HG03159 (cell line): ENCODE results near the gene ILKAP.

ENCODE experiments used
- ATAC-seq: cut with Tn5 transposase; IDR thresholded peaks from one replicate; pipeline ENCODE4 v1.9.1; 2021; ENCODE audit warnings: mild to moderate bottlenecking, moderate library complexity; ENCODE audit not compliant: unreplicated experiment

The ILKAP gene

GRCh38 chr2:238237431-238238135, 34.1 kb upstream of the ILKAP start:
- ATAC-seq: no peak

DNA sequence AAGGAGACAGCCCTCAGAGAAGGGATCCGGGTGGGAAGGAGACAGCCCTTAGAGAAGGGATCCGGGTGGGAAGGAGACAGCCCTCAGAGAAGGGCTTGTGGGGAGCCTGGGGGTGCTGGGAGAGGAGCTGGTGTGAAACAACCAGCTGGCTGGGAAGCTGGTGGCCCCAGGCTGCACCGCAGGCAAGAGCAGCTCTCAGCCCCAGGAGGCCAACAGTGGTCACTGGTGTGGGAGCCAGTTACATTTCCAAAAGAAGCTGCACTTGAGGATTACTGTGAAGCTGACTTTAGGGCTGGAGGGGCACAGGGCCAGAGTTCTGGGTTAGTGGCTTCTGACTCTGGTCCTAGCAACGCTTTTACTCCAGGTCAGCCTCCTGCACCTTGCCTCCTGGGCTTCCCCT, 33.1 kb upstream of the ILKAP start:
- no peak for ATAC-seq

- ATAC-seq: no peak
Measured at GRCh38 chr2:238235856-238236255, 32.4 kb upstream of the ILKAP start.

DNA sequence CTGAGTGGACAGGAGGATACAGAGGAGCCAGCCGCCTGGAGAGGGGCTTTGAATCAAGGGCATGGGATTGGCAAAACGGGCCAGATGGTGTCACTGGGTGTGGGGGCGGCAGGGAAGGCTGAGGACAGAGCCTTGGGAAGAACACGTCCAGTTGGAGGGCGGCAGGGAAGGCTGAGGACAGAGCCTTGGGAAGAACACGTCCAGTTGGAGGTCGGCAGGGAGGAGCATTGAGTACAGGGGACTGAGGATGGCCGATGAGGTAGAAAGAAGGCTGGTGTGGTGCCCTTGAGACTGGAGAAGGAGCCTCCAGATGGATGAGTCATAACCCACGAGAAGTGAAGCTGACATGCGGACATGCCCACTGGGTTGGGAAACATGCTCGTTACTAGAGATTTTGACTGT, 31.8 kb upstream of the ILKAP start:
- ATAC-seq: no peak

DNA sequence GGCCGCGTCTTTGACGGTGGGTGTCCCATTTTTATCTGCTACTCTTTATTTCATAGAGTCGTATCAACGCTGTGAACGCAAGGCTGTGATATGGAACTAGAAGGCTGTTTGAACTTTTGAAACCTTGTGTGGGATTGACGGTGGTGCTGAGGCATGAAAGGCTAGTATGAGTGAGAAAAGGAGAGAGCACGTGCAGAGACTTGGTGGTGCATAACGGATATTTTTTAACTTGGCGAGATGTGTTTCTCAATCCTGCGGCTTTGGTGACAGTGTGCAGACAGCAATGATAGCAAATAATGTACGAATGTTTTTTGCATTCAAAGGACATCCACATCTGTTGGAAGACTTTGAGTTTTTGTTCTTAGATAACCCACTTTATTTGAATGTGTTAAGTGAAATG, 30.1 kb upstream of the ILKAP start:
- ATAC-seq: no peak

- no peak for ATAC-seq
Measured at GRCh38 chr2:238231809-238232208, 28.3 kb upstream of the ILKAP start.

DNA sequence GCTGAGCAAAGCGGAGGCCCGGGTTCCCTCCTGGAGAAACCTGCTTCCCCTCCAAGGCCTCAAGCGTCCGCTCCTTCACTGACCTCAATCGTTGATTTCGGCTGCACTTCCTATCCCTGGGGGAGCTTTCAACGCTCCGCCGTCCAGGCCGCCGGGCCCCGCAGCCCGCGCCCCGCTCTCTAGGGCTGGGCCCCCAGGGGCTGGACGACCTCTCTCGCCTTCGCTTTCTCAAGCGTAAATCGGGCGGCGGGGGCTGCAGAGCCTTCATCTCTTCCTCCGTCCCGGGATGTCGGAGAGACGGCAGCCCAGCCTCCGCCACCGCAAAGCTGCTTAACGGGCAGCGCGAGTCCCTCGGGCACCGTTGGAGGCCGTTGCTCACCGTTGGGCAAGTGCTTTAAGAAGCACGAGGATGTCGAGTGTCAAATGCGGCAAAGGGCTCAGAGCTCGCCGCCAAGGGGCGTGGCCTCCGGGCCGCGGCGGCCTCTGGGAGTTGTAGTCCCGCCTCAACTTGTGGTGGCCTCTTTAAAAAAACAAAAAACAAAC, 27.8 kb upstream of the ILKAP start:
- peak; percentile 75 for ATAC-seq

DNA sequence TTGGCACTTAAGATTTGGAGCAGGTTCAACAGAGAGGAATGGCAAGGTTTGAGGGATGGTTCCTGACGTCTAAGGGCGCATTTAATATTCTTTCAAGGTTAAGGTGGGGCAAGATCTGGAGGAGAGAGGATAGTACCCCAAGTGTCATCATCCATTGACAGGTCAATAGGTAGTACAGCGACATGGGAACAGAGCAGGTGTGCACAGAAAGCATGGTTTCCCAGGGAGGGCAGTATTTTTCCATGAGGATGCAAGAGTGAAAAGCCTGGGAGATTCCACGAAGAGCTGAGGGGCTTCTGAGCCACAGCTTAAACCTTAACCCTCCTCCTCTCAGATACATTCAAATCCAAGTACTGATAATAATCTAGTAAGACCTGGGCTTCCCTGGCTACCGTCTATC, 27.2 kb upstream of the ILKAP start:
- ATAC-seq: no peak

GRCh38 chr2:238228700-238229099, 25.2 kb upstream of the ILKAP start:
- no peak for ATAC-seq

DNA sequence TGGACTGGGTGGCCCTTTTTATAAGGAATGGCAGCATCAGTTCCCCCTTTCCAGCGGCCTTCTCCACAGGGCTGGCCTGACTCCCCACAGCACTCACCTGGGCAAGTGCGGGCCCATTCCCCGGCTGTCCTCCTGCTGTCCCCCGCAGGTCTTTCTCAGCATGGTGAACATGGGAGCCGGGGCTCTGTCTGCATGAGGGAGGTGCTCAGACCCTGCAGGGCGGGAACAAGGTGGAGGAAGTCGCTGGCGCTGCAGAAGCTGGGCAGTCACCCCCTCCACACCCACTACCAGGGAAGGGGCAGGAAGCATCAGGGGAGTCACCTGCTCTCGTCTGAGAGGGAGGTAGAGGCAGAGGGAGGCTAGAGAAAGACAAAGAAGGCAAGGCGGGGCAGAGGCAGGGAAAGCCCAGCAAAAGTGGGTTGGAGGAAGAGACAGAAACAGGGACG, 24.1 kb upstream of the ILKAP start:
- no peak for ATAC-seq

DNA sequence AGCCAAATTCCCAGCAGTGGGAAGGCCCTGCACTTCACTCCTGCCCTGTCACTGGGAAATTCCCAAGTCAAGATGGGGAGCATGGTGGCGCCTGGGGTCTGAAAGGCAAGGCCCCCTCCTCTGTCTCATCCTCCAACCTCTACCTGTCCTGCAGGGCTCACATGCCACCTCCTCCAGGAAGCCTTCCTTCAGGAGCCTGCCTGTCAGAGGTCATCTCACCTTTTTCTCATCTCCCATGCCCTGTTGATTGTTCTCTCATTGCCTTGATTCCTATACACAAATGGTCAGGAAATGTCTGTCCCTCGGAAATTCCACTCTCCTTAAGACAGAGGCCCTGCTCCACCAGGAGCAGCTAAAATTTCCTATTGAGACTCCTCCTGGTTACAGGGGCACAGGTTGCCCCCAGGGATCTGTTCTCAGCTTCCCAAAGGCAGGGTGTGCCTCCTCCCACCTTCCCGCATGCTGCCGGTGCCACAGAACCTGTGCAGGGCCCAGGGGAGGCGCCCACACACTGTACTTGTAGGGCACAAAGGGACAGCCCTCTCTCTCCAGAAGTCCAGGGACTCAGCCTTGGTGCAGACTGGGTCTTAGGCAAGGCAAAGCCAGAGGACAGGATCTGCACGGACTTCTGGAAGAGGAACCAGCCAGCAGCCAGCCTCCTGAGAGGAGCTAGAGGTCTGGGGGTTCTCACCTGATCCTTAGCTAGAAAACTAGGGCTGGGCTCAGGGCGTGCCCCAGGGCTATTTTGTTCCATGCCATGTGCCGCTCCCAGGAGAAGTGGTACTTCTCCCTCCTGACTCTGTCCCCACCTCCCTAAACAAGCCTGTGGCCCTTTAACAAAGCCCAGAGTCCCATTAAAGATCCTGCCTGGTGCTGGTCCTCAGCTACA, 23.4 kb upstream of the ILKAP start:
- no peak for ATAC-seq

DNA sequence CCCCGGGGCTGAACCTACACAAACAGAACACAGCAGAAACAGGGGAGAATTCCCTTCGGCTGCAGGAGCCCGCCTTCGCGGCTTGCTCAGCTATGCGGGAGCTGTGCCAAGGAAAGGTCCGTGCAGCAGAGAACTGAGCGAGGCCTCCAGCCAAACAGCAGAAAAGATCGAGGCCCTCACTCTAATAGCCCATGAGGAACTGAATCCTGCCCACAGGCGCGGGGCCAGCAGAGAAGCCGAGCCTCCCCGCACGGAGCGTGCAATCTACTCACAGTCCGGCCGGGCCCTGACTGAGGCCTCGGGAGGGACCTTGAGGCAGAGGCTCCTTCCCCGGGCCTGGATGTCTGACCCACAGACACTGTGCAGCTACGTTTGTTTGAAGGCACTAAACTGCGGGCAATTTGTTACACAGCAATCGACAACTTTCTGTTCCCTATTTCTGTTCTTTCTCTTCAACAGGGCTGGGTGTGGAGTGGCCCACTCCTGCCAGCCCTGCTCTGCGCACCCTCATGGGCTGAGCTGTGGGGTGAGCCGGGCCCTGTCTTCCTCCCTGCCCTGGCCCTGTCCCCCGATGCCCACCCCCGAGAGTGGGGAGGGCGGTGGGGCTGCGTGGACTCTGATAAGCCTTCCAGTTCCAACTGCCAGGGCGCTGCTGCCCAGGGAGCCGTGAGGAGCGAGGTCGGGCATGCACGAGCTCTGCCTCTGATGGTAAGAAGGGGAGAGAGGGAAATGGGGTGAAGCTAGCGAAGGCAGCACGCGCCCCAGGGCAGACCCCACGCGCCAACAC, 22.6 kb upstream of the ILKAP start:
- no peak for ATAC-seq

DNA sequence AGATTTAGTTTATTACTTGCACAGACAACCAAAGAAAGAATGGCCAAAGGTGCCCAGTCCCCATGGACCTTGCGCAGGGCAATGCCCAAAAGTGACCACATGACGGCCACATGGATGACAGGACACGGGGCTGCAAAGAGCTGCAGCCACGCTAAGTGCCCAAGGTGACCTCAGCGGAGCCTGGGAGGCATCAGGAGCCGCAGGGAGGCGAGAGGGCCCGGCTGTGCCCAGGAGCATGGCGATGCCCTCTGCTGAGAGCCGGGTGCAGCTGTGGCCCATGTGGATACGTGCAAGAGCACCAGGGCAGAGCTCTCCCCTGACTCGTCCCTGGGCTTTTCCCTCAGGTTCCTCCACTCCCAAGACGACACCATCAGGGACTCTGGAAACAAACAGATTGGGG, 21.6 kb upstream of the ILKAP start:
- no peak for ATAC-seq

GRCh38 chr2:238224356-238225035, 21.0 kb upstream of the ILKAP start:
- no peak for ATAC-seq

- ATAC-seq: no peak
Measured at GRCh38 chr2:238220892-238221521, 17.5 kb upstream of the ILKAP start.

DNA sequence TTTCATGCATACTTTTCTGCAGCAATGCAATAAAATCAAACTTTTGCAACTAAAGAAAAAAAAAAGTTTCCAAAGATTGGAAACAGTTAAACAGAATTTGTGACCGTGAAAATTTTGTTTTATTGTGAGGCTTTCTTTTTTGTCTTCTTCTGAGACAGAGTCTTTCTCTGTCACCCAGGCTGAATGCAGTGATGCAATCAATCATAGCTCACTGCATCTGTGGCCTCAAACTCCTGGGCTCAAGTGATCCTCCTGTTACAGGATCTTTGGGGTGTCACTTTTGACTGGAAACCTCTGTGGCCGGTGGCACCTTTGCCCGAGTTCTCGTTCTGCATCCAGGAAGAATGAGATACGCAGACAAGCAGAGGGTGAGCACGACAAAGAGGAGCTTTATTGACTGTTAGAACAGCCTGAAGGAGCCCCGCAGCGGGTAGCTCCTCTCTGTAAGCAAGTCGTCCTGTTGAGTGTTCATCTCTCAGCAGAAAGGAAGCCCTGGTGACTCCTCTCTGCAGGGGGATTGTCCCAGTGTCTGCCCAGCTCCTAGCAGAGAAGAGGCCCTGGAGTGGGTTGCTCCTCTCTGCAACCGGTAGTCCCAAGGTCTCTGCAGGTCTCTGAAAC, 16.9 kb upstream of the ILKAP start:
- ATAC-seq: no peak

DNA sequence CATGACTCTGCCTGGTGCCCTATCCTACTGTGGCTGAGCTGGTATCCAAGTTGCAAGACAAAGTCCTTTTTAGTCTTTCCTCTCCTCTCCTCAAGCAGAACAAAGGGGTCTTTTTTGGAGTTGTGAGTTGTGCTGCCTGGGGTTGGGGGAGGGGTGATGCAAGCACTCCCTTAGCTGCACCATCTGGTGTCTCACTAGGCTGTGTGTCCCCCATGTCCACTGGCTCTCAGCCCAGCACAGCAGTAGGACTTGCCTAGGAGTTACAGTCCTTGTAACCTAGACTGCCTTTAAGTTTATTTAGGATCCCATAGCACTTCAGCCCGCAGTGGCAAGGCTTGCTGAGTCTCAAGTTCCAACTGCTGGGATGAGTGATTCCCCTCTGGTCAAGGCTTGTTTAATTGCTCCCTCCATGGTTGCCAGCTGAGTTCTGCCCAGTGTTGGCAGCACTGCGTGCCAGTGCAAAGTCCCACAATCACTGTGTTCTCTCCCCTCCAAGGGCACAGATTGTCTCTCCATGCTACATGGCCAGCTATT, 13.2 kb upstream of the ILKAP start:
- no peak for ATAC-seq

DNA sequence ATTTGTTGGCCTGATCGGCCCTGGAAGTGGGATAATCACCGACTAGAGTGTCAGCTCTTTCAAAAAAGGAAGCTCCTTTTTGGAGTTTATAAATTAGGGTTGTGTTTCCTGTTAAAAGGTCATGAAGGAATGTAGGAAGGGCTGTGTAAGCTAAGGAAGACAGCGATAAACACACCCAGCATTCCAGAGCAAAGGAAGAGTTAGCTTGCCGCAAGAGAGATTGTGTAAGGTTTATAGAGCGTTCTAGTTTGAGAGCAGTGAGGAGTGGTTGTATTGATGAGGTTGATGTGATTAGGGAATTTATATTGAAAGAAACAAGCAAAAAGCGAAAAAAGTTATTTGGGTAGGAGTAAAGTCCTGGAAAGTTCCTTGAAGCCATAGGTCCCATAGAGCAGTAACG, 3.5 kb upstream of the ILKAP start:
- no peak for ATAC-seq

DNA sequence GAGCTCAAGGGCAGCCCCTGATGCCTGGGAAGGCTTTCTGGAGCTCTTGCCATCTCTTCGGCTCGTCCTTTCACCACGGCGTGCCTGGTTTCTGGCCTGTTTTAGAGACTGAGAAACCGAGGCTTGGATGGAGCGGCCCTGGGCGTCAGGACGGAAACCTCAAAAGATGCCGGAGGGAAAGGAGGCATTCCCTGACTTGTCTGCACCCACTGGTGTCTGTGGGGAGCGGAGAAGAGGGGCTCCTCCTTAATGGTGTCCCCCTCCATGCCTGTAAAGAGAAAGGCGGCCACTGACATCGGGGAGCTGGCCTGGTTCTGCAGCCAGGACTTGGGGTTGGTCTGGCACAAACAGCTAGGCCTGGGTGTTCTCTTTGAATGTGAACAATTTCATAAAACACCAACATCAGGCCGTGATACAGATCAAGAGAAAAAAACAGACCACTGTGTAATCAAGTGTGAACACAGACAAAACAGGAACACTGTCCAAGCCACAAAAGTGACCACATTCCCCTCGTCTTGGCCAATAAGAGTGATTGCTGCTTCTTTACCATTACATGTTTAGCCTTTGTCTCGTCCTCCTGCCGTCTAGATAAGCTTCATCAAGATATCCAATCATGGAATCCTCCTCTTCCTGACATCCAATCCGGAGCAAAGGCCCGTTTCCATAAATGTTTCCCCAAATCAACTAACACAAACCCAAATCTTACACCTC, 633 bp upstream of the ILKAP start:
- peak; percentile 26 for ATAC-seq
